ENCODE results near the gene SPINK9. TPM values are rescaled to one million over a fixed set of nuclear protein-coding genes. Genes with fewer than 3 reads are reported as not detected.
A peak's percentile ranks its signal among the peaks of the same experiment; 100 is the strongest.

SPINK9 gene
- total RNA-seq, 1 experiment from 2014 or later = not detected

- H2BK20ac ChIP-seq (ENCODE audit: low read depth, low read length, poor library complexity, severe bottlenecking) = no peak overlapping the region
- no peaks in the 10 kb centered on the region for H3K79me1 ChIP-seq (ENCODE audit: insufficient read depth, low read depth, low read length, poor library complexity, severe bottlenecking)
- no peaks in the 10 kb centered on the region for H3K79me2 ChIP-seq (ENCODE audit: insufficient read depth, low read length)
- no peak overlapping the region for H2BK120ac ChIP-seq (ENCODE audit: low read depth, low read length, poor library complexity, severe bottlenecking)
- no peak overlapping the region for H3K14ac ChIP-seq (ENCODE audit: insufficient read depth, low read length)
- H3K18ac ChIP-seq (ENCODE audit: insufficient read length, low read depth, low read length) = no peak overlapping the region
- no peak overlapping the region for H4K5ac ChIP-seq (ENCODE audit: insufficient read length, low read depth, low read length)
- no peak overlapping the region for H3K23ac ChIP-seq (ENCODE audit: insufficient read length, low read depth, low read length)
- H3K4me1 ChIP-seq (ENCODE audit: insufficient read depth, low read length) = no peaks in the 10 kb centered on the region
- no peak overlapping the region for H4K8ac ChIP-seq (replicated peaks; ENCODE audit: insufficient read length, low read depth, low read length)
- no peak for TF ChIP-seq CTCF (conservative IDR thresholded peaks at IDR 0.05)
- no peak overlapping the region for H3K27ac ChIP-seq (ENCODE audit: insufficient read length, low read depth, low read length)
- Mint-ChIP-seq H3K4me3 (no peak overlapping the region), H3K4me1 (0 out of 4 replicates have a peak, but pooled peaks cover 0 to 6% of the 10 kb centered on the region in 2 experiments), H3K36me3 (ENCODE audit: insufficient read depth in 1 of 3, low read depth in 3 of 3) (no peaks in the 10 kb centered on the region), H3K27me3 (ENCODE audit: low read depth) (no peaks in the 10 kb centered on the region), H3K27ac (peak overlapping the region in 1 of 3 experiments; percentile 90; a peak in 1 of 7 replicates), H3K9me3 (no peaks in the 10 kb centered on the region)
- no peak overlapping the region for H4K91ac ChIP-seq (ENCODE audit: insufficient read length, low read depth, low read length)
- no peak overlapping the region for H2BK12ac ChIP-seq (ENCODE audit: insufficient read length, low read depth, low read length)
- no peak overlapping the region for H3T11ph ChIP-seq (ENCODE audit: low read length)
- no peak overlapping the region for H3K9ac ChIP-seq (ENCODE audit: extremely low read depth, insufficient read length, low read length)
- no peak overlapping the region for H2BK15ac ChIP-seq (ENCODE audit: low read depth, low read length)
- no peaks in the 10 kb centered on the region for H3K23me2 ChIP-seq (ENCODE audit: insufficient read length, low read depth, low read length, poor library complexity, severe bottlenecking)
- no peak overlapping the region for H3K4me2 ChIP-seq (ENCODE audit: insufficient read depth, insufficient read length, low read length)
- no peak overlapping the region for H3K4ac ChIP-seq (ENCODE audit: low read depth, low read length)
- no peak overlapping the region for H3K56ac ChIP-seq (ENCODE audit: insufficient read length, low read depth, low read length)
- H3K27me3 ChIP-seq (ENCODE audit: insufficient read depth, low read length) = no peaks in the 10 kb centered on the region
- no peaks in the 10 kb centered on the region for H4K20me1 ChIP-seq (ENCODE audit: control insufficient read depth, insufficient read depth, insufficient read length)
- no peaks in the 10 kb centered on the region for H3K9me3 ChIP-seq (ENCODE audit: control insufficient read depth, low read depth, low read length)
- no peak for DNase-seq
- H2BK5ac ChIP-seq (ENCODE audit: insufficient read length, low read length) = no peak overlapping the region
- H2AK5ac ChIP-seq (ENCODE audit: insufficient read length, low read length) = no peak overlapping the region
- no peak overlapping the region for H2AFZ ChIP-seq (ENCODE audit: low read length)
- no CpG with 5 or more reads among the region's 2 CpGs for WGBS (ENCODE audit: extremely low coverage, insufficient read length, low lambda C conversion rate)
Measured at GRCh38 chr5:148343046-148343407, 7.7 kb downstream of the SPINK9 start.

Measured in H9 (cell line).